Effector memory CD4-positive, alpha-beta T cell (primary cell): ENCODE results near the gene ZFP36.
"Not testable (repeated sequence)": the region's sequence is repeated elsewhere in the genome, so short reads cannot be mapped to it uniquely, and the experiment has no call there.

ENCODE experiments used
- DNase-seq, 3 donors: peaks; one replicate each; pipeline ENCODE4 v3.0.0-alpha.2; 2020
- H3K27ac ChIP-seq: 2 replicates; pipeline ENCODE4 v1.7.0; 2013; ENCODE audit warnings: mild to moderate bottlenecking, low read length, moderate library complexity; ENCODE audit not compliant: insufficient read depth, poor library complexity, severe bottlenecking
- H3K27me3 ChIP-seq: replicated peaks from 2 replicates; pipeline ENCODE4 v1.7.0; 2013; ENCODE audit warnings: mild to moderate bottlenecking, low read length; ENCODE audit not compliant: insufficient read depth, control insufficient read depth, poor library complexity, severe bottlenecking
- H3K36me3 ChIP-seq: 2 replicates; pipeline ENCODE4 v1.7.0; 2013; ENCODE audit warnings: mild to moderate bottlenecking, low read length, moderate library complexity; ENCODE audit not compliant: control insufficient read depth, insufficient read depth
- H3K4me1 ChIP-seq: 2 replicates; pipeline ENCODE4 v1.7.0; 2013; ENCODE audit warnings: low read length, mild to moderate bottlenecking; ENCODE audit not compliant: control insufficient read depth, insufficient read depth, poor library complexity, severe bottlenecking
- H3K4me3 ChIP-seq: 2 replicates; pipeline ENCODE4 v1.7.0; 2013; ENCODE audit warnings: low read length, low read depth, mild to moderate bottlenecking; ENCODE audit not compliant: insufficient read depth, poor library complexity, severe bottlenecking
- H3K9me3 ChIP-seq: 2 replicates; pipeline ENCODE4 v1.7.0; 2013; ENCODE audit warnings: mild to moderate bottlenecking, low read length, moderate library complexity; ENCODE audit not compliant: control insufficient read depth

ZFP36 gene

GRCh38 chr19:39372941-39373340 is 33.7 kb upstream of the ZFP36 start:
- Histone ChIP-seq H3K27me3 (no peaks in the 10 kb centered on the region), H3K36me3 (peaks cover 66% of the 10 kb centered on the region), H3K4me3 (no peak overlapping the region), H3K4me1 (no peaks in the 10 kb centered on the region), H3K27ac (no peak overlapping the region), H3K9me3 (no peaks in the 10 kb centered on the region)
- no peak for DNase-seq

GRCh38 chr19:39375929-39376328 is 30.7 kb upstream of the ZFP36 start:
- H3K36me3 ChIP-seq: peaks cover 80% of the 10 kb centered on the region

GRCh38 chr19:39377373-39378362 is 29.0 kb upstream of the ZFP36 start:
- Histone ChIP-seq H3K4me1 (no peaks in the 10 kb centered on the region), H3K27me3 (no peaks in the 10 kb centered on the region), H3K9me3 (no peaks in the 10 kb centered on the region), H3K4me3 (no peak overlapping the region), H3K27ac (no peak overlapping the region), H3K36me3 (peaks cover 80% of the 10 kb centered on the region)
- no peak for DNase-seq

More at GRCh38 chr19:39375929-39376328, 30.7 kb upstream of the ZFP36 start:
- DNase-seq: no peak
- no peaks in the 10 kb centered on the region for H3K4me1 ChIP-seq
- no peaks in the 10 kb centered on the region for H3K9me3 ChIP-seq
- H3K27ac ChIP-seq: no peak overlapping the region
- no peak overlapping the region for H3K4me3 ChIP-seq
- no peaks in the 10 kb centered on the region for H3K27me3 ChIP-seq

- H3K9me3 ChIP-seq, H3K4me1 ChIP-seq, H3K4me3 ChIP-seq, H3K27ac ChIP-seq, DNase-seq, H3K27me3 ChIP-seq: not testable (repeated sequence)
- H3K36me3 ChIP-seq: peaks cover 86% of the 10 kb centered on the region
Observed at GRCh38 chr19:39379366-39379765, 27.3 kb upstream of the ZFP36 start.

- no peak for DNase-seq
- H3K9me3 ChIP-seq: no peaks in the 10 kb centered on the region
- H3K4me3 ChIP-seq: no peak overlapping the region
- no peaks in the 10 kb centered on the region for H3K4me1 ChIP-seq
- H3K27ac ChIP-seq: no peak overlapping the region
- H3K27me3 ChIP-seq: no peaks in the 10 kb centered on the region
- peaks cover 86% of the 10 kb centered on the region for H3K36me3 ChIP-seq
Observed at GRCh38 chr19:39379865-39380396, 26.7 kb upstream of the ZFP36 start.

- no peak for DNase-seq
- Histone ChIP-seq H3K4me1 (no peaks in the 10 kb centered on the region), H3K4me3 (no peak overlapping the region), H3K27ac (no peak overlapping the region), H3K9me3 (no peaks in the 10 kb centered on the region), H3K27me3 (no peaks in the 10 kb centered on the region), H3K36me3 (peaks cover 86% of the 10 kb centered on the region)
Observed at GRCh38 chr19:39380521-39381502, 25.8 kb upstream of the ZFP36 start.

GRCh38 chr19:39381910-39382611 is 24.6 kb upstream of the ZFP36 start:
- DNase-seq: no peak
- no peaks in the 10 kb centered on the region for H3K9me3 ChIP-seq
- peaks cover 86% of the 10 kb centered on the region for H3K36me3 ChIP-seq
- no peak overlapping the region for H3K27ac ChIP-seq
- H3K4me1 ChIP-seq: no peaks in the 10 kb centered on the region
- H3K27me3 ChIP-seq: no peaks in the 10 kb centered on the region
- H3K4me3 ChIP-seq: no peak overlapping the region

- Histone ChIP-seq H3K4me3 (no peak overlapping the region), H3K36me3 (peaks cover 84% of the 10 kb centered on the region), H3K27me3 (no peaks in the 10 kb centered on the region), H3K27ac (no peak overlapping the region), H3K4me1 (no peaks in the 10 kb centered on the region), H3K9me3 (no peaks in the 10 kb centered on the region)
- DNase-seq: no peak
Observed at GRCh38 chr19:39382991-39383828, 23.4 kb upstream of the ZFP36 start.
